ENCODE results near the gene PAFAH1B2.

DNA sequence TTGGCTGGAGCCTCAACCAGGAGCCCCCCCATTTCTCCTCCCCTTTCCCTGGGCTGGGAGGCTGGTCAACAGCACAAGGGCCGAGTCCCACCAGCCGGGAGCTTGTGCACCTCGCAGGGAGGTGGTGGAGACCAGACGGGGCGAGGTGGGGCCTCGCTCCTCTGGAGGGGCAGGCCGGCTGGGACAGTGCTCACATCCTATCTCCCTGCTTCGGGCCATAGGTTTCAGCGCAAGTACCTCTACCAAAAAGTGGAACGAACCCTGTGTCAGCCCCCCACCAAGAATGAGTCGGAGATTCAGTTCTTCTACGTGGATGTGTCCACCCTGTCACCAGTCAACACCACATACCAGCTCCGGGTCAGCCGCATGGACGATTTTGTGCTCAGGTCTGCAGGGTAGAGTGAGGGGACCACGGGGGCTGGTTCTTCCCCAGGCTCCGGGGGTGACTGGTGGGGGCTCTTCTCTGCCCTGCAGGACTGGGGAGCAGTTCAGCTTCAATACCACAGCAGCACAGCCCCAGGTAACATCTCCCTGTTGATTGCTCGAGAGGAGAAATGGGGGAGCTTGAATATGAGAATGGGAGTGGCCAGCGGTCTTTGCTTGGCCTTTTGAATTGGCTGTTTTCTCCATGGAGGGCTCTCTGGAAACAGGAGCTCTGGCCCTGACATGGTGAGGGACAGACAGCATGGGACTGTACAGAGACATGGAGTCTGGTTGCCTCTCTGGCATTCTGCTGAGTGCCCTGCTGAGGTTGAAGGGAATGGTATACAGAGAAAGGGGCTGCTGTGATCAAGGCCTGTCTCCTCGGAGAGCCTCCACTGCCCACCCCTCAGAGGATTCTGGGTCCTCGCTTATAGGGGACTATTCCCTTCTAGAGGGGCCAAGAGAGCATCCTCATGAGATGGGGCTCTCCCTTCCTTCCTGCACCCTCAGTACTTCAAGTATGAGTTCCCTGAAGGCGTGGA is 37.8 kb downstream of the PAFAH1B2 start:
- no peak for TF ChIP-seq CTCF (IDR thresholded peaks at IDR 0.05; ENCODE audit: low read depth, low read length, poor library complexity, severe bottlenecking)
- TF ChIP-seq EZH2phosphoT487 (IDR thresholded peaks at IDR 0.05; ENCODE audit: borderline replicate concordance, low read length) = no peak
